Prostate gland (tissue), 2 donors: ENCODE measurements around the gene SURF1.

Source experiments
- POLR2A ChIP-seq: fragments of 450-650 bp; IDR thresholded peaks from one replicate; pipeline ENCODE4 v1.6.1; 2016; ENCODE audit warnings: antibody characterized with exemption, mild to moderate bottlenecking
- POLR2AphosphoS5 ChIP-seq: sonication (generic); formaldehyde crosslinking; IDR thresholded peaks from one replicate; pipeline ENCODE4 v1.6.1; 2017; ENCODE audit warnings: antibody characterized with exemption
- TF ChIP-seq, protein P1 (sequence below), 4 experiments: fragments of 200-600 bp in 2 of 4; fragments of 450-650 bp in 2 of 4; sonication (generic) in 2 of 4; IDR thresholded peaks; 1 replicate in 3 of 4; 2 replicates in 1 of 4; pipeline ENCODE4 v1.5.1; 2016 to 2019; ENCODE audit warnings: antibody characterized with exemption in 4 of 4, mild to moderate bottlenecking in 2 of 4, moderate library complexity in 2 of 4

DNA sequence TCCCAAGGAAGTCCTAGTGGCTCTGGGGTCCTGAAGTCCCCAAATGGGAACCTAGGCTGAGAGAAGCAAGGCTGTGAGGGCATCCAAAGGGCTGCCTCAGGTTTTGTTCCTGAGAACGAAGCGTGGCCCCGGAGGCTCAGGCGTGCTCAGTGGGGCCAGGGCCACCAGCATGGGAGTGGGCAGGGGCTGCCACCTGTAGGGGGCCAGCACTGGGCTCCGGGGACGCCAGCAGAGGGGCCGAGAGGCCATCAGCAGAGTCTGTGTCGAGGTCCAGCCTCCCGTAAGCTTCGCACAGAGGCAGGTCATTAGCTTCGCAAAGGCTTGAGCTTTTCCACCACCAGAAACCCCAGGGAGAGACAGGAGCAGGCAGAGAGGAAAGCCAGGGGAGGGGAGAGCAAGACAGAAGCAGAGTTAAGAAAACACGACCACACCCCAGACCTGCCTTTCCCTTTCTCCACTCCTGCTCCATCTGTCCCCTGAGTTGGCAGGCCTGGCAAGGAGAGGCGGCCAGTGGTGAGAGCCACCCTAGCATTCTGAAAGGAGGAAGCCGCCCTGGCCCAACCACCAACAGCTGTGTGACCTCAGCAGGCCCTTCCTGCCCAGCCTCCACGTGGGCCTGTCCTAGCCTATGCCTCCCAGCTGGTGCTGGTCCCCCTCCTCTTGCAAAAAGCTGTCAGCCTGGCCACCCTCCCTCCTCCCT lies 14.8 kb downstream of the SURF1 start:
- TF ChIP-seq, protein P1, sequence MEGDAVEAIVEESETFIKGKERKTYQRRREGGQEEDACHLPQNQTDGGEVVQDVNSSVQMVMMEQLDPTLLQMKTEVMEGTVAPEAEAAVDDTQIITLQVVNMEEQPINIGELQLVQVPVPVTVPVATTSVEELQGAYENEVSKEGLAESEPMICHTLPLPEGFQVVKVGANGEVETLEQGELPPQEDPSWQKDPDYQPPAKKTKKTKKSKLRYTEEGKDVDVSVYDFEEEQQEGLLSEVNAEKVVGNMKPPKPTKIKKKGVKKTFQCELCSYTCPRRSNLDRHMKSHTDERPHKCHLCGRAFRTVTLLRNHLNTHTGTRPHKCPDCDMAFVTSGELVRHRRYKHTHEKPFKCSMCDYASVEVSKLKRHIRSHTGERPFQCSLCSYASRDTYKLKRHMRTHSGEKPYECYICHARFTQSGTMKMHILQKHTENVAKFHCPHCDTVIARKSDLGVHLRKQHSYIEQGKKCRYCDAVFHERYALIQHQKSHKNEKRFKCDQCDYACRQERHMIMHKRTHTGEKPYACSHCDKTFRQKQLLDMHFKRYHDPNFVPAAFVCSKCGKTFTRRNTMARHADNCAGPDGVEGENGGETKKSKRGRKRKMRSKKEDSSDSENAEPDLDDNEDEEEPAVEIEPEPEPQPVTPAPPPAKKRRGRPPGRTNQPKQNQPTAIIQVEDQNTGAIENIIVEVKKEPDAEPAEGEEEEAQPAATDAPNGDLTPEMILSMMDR (IDR thresholded peaks at IDR 0.05), result no peak
- no peak for TF ChIP-seq POLR2A
- TF ChIP-seq POLR2AphosphoS5, result no peak
